Endometrium (tissue), 2 donors: Measurements from ENCODE around the gene AKTIP.
"Not testable (repeated sequence)": the region's sequence is repeated elsewhere in the genome, so short reads cannot be mapped to it uniquely, and the experiment has no call there.

Experiments used
- FAIRE-seq: peaks from 2 replicates; lab custom pipeline; 2012; peaks lifted over from hg19 to GRCh38; lab: Jason Lieb, UNC
- donor health status: control.
- donor health status: control.

AKTIP gene

GRCh38 chr16:53515811-53516210 is 12.8 kb upstream of the AKTIP start:
- no peak for FAIRE-seq

- no peak for FAIRE-seq
Observed at GRCh38 chr16:53515259-53515658, 12.2 kb upstream of the AKTIP start.

- FAIRE-seq = not testable (repeated sequence)
Observed at GRCh38 chr16:53512795-53513194, 9.8 kb upstream of the AKTIP start.

- FAIRE-seq = no peak
Observed at GRCh38 chr16:53511403-53512280, 8.6 kb upstream of the AKTIP start.

GRCh38 chr16:53511084-53511402 is 8.0 kb upstream of the AKTIP start:
- no peak for FAIRE-seq

- no peak for FAIRE-seq
Observed at GRCh38 chr16:53510704-53511070, 7.7 kb upstream of the AKTIP start.

GRCh38 chr16:53509906-53510703 is 7.1 kb upstream of the AKTIP start:
- peak; percentile 45 for FAIRE-seq

- no peak for FAIRE-seq
Observed at GRCh38 chr16:53507464-53508179, 4.6 kb upstream of the AKTIP start.

- no peak for FAIRE-seq
Observed at GRCh38 chr16:53506254-53506653, 3.2 kb upstream of the AKTIP start.

GRCh38 chr16:53504665-53505064 is 1.7 kb upstream of the AKTIP start:
- FAIRE-seq = no peak

GRCh38 chr16:53503991-53504663 is 1.1 kb upstream of the AKTIP start:
- FAIRE-seq = no peak

GRCh38 chr16:53503270-53503923 is 388 bp upstream of the AKTIP start:
- peak; percentile 97 for FAIRE-seq

GRCh38 chr16:53501216-53501859 is 1.7 kb downstream of the AKTIP start:
- FAIRE-seq = no peak

- no peak for FAIRE-seq
Observed at GRCh38 chr16:53498984-53499383, 4.0 kb downstream of the AKTIP start.

GRCh38 chr16:53495325-53495724 is 7.7 kb downstream of the AKTIP start:
- FAIRE-seq = no peak

- no peak for FAIRE-seq
Observed at GRCh38 chr16:53494636-53495035, 8.4 kb downstream of the AKTIP start.

GRCh38 chr16:53492503-53492902 is 10.5 kb downstream of the AKTIP start:
- no peak for FAIRE-seq

GRCh38 chr16:53489755-53490154 is 13.3 kb downstream of the AKTIP start:
- FAIRE-seq = no peak

GRCh38 chr16:53486230-53486629 is 16.8 kb downstream of the AKTIP start:
- FAIRE-seq = no peak

GRCh38 chr16:53484542-53484941 is 18.5 kb downstream of the AKTIP start:
- FAIRE-seq = no peak

- FAIRE-seq = no peak
Observed at GRCh38 chr16:53482123-53482522, 20.9 kb downstream of the AKTIP start.
